Adrenal gland (tissue), 12 donors: ENCODE data around the gene CDC34. TPM values are rescaled to one million over a fixed set of nuclear protein-coding genes. Genes with fewer than 3 reads are reported as not detected.

Experiments
- DNase-seq, 7 donors: peaks; one replicate each; pipeline ENCODE4 v3.0.0-alpha.2; 2019 to 2020
- H3K27ac ChIP-seq, 5 donors: fragments of 200-600 bp; sonication (generic) in 4 of 5; 1 replicate in 3 of 5; 2 replicates in 2 of 5; pipeline versions ENCODE4 v1.5.1 to v1.8.0; 2016 to 2020; ENCODE audit warnings: mild to moderate bottlenecking in 1 of 5
- H3K27me3 ChIP-seq: fragments of 200-600 bp; 2 replicates; pipeline ENCODE4 v1.8.0; 2021
- H3K36me3 ChIP-seq, 2 donors: fragments of 200-600 bp; replicated peaks in 1 of 2; 1 replicate in 1 of 2; 2 replicates in 1 of 2; pipeline versions ENCODE4 v1.5.1 to v1.8.0; 2018 to 2022
- H3K4me1 ChIP-seq, 2 donors: fragments of 200-600 bp; replicated peaks in 1 of 2; 1 replicate in 1 of 2; 2 replicates in 1 of 2; pipeline versions ENCODE4 v1.5.1 to v1.8.0; 2018 to 2021
- H3K4me3 ChIP-seq, 4 donors: fragments of 200-600 bp; sonication (generic) in 3 of 4; one replicate each; pipeline ENCODE4 v1.5.1; 2016 to 2018
- H3K9me3 ChIP-seq, 3 donors: fragments of 200-600 bp; sonication (generic) in 1 of 3; replicated peaks in 1 of 3; 1 replicate in 2 of 3; 2 replicates in 1 of 3; pipeline versions ENCODE4 v1.5.1 to v1.8.0; 2016 to 2021
- CTCF ChIP-seq, 6 experiments: fragments of 450-650 bp in 4 of 6; fragments of 200-600 bp in 2 of 6; sonication (generic) in 1 of 6; IDR thresholded peaks; 1 replicate in 5 of 6; 2 replicates in 1 of 6; pipeline versions ENCODE4 v1.5.1 to v1.8.0; 2016 to 2021; ENCODE audit warnings: antibody characterized with exemption in 6 of 6, mild to moderate bottlenecking in 2 of 6, moderate library complexity in 1 of 6
- POLR2A ChIP-seq, 2 donors: fragments of 450-650 bp; IDR thresholded peaks; one replicate each; pipeline ENCODE4 v1.6.1; 2017; ENCODE audit warnings: antibody characterized with exemption in 2 of 2, mild to moderate bottlenecking in 2 of 2, moderate library complexity in 1 of 2
- WGBS, 4 donors: extraction: QIAGEN DNeasy Blood & Tissue Kit in 2 of 4; methylation state at CpG; one replicate each; pipeline versions ENCODE4 v1.1.5 to v1.1.7; 2013 to 2017; 5-methylcytosine and 5-hydroxymethylcytosine counted together
- intact Hi-C, 2 donors: fragments of 100-400 bp; cut with DNase I; formaldehyde crosslinking; loops; one replicate each; pipeline versions ENCODE4 v1.14.1 to v1.15.0; 2022 to 2023
- polyA plus RNA-seq, 3 donors: library from polyadenylated mRNA; stranded (reverse); fragments of 200-250 nt in 2 of 3; fragments of 350-450 nt in 1 of 3; fragmentation: Illumina TruSeq in 1 of 3; extraction: RNeasy Lipid Tissue Mini Kit (QIAGEN cat#74804) in 1 of 3; gene quantifications; one replicate each; pipeline ENCODE4 v1.2.3, GENCODE V29; 2013 to 2014
- total RNA-seq, 9 donors: library from RNA; depleted of rRNA in 4 of 9; stranded (reverse); fragments of >200 nt in 4 of 9; fragments of 120-200 nt in 1 of 9; fragmentation: NEBNext Ultra II Directional in 1 of 9; extraction: Animal tissue kit (Norgen Biotek cat#: 25700) in 1 of 9; gene quantifications; one replicate each; pipeline versions ENCODE4 v1.1.0 to v1.2.4, GENCODE V29; 2013 to 2023
- donor health status: healthy with polysubstance abuse.
- donor health status: Bipolar disorder and iron deficiency.
- donor health status: DM: yes; HTN: yes; CAD: no.
- donor health status: DM: no; HTN: no; CAD: no.
- donor health status: DM: no; HTN: no; CAD: no.
- donor health status: DM: yes; HTN: yes; CAD: no.

CDC34 gene
- total and polyA plus RNA-seq, 12 donors: 22.2 to 151 (median 64.9) TPM

- Histone ChIP-seq H3K4me3 (no peak overlapping the region), H3K9me3 (no peaks in the 10 kb centered on the region), H3K27ac (no peak overlapping the region), H3K27me3 (peaks cover 5% of the 10 kb centered on the region), H3K4me1 (peaks cover 2 to 12% of the 10 kb centered on the region in 2 donors), H3K36me3 (no peaks in the 10 kb centered on the region)
- WGBS, 4 donors: 54 to 77% (median 68%) methylated on average over 6 to 19 of the region's 19 CpGs
- intact Hi-C loops: loop anchor here in 1 of 2 donors (10.0 kb wide), 1 partner anchor 147 kb away; the partner anchor contains the start of gene MIER2
- TF ChIP-seq CTCF (IDR thresholded peaks at IDR 0.05) (no peak), POLR2A (IDR thresholded peaks at IDR 0.05) (no peak)
- DNase-seq: peak in 2 of 7 donors; percentile 26 to 49
Measured at GRCh38 chr19:492091-492531, 39.4 kb upstream of the CDC34 start.

- no peak for TF ChIP-seq CTCF (IDR thresholded peaks at IDR 0.05)
- TF ChIP-seq POLR2A (IDR thresholded peaks at IDR 0.05): no peak
- intact Hi-C loops: loop anchor here in 1 of 2 donors (10.0 kb wide), 1 partner anchor 149 kb away; the partner anchor contains the start of gene MIER2
- Histone ChIP-seq H3K27me3 (peaks cover 16% of the 10 kb centered on the region), H3K27ac (no peak overlapping the region), H3K36me3 (no peaks in the 10 kb centered on the region), H3K9me3 (no peaks in the 10 kb centered on the region), H3K4me1 (peaks cover 2 to 18% of the 10 kb centered on the region in 2 donors), H3K4me3 (no peak overlapping the region)
- WGBS, 4 donors: 44 to 63% (median 51%) methylated on average over 15 to 23 of the region's 23 CpGs
- peak in 1 of 7 donors; percentile 41 for DNase-seq
Measured at GRCh38 chr19:493391-494170, 38.0 kb upstream of the CDC34 start.

- no peak overlapping the region for H3K27ac ChIP-seq
- H3K36me3 ChIP-seq: no peaks in the 10 kb centered on the region
- H3K4me3 ChIP-seq: no peak overlapping the region
- 47 to 72% (median 63%) methylated on average over 5 to 22 of the region's 22 CpGs for WGBS, 4 donors
- no peaks in the 10 kb centered on the region for H3K9me3 ChIP-seq
- peaks cover 2 to 18% of the 10 kb centered on the region in 2 donors for H3K4me1 ChIP-seq
- peaks cover 19% of the 10 kb centered on the region for H3K27me3 ChIP-seq
- TF ChIP-seq POLR2A (IDR thresholded peaks at IDR 0.05) (no peak), CTCF (IDR thresholded peaks at IDR 0.05) (no peak)
- peak in 1 of 7 donors; percentile 23 for DNase-seq
- intact Hi-C loops: loop anchor here in 1 of 2 donors (10.0 kb wide), 1 partner anchor 150 kb away; the partner anchor contains the start of gene MIER2
Measured at GRCh38 chr19:494171-495080, 37.1 kb upstream of the CDC34 start.

DNA sequence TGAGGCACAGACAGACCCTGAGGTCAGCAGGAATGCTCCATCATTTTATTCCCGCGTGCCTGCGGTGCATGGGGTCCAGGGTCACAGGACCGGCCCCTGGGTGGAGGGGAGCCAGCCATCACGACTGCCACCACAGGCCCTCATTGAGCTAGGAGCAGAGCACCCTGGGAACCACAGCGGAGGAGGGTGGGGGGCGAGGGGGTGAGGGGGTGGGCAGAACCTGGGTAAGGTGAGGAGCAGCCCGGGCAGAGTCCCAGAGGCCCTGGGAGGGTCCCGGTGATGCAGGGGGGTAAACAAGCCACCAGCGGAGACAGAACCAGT is 36.5 kb upstream of the CDC34 start:
- Histone ChIP-seq H3K4me1 (peaks cover 2 to 11% of the 10 kb centered on the region in 2 donors), H3K36me3 (no peaks in the 10 kb centered on the region), H3K27ac (no peak overlapping the region), H3K9me3 (no peaks in the 10 kb centered on the region), H3K27me3 (peaks cover 19% of the 10 kb centered on the region), H3K4me3 (no peak overlapping the region)
- DNase-seq: no peak
- WGBS, 4 donors: 58 to 64% (median 59%) methylated on average over 4 to 10 of the region's 10 CpGs
- intact Hi-C loops: loop anchor here in 1 of 2 donors (10.0 kb wide), 1 partner anchor 150 kb away; the partner anchor contains the start of gene MIER2
- TF ChIP-seq CTCF (IDR thresholded peaks at IDR 0.05): no peak
- no peak for TF ChIP-seq POLR2A (IDR thresholded peaks at IDR 0.05)
